GM19023 (cell line): ENCODE measurements around the gene ADARB2.

ENCODE experiments used
- ATAC-seq: cut with Tn5 transposase; IDR thresholded peaks from one replicate; pipeline ENCODE4 v1.9.1; 2021; ENCODE audit warnings: mild to moderate bottlenecking, moderate library complexity; ENCODE audit not compliant: unreplicated experiment

Gene ADARB2

GRCh38 chr10:1687190-1687589 lies 50.1 kb downstream of the ADARB2 start:
- ATAC-seq, result no peak

DNA sequence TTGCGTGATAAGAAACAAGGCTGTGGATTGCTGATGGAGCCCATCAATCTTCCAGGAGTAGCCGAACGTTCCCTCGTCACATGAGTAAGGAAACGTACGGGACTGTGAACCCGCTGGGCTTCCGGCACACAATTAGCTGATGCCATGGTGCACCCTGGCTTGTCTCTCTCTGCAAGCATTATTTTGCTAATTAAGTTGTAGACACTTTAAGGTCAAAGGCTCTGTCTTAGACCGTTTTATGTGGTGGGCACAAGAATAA lies 50.9 kb downstream of the ADARB2 start:
- ATAC-seq, result no peak

- ATAC-seq, result no peak
Measured at GRCh38 chr10:1685699-1686490, 51.4 kb downstream of the ADARB2 start.

- no peak for ATAC-seq
Measured at GRCh38 chr10:1684991-1685390, 52.3 kb downstream of the ADARB2 start.

GRCh38 chr10:1683649-1684048 lies 53.7 kb downstream of the ADARB2 start:
- no peak for ATAC-seq

DNA sequence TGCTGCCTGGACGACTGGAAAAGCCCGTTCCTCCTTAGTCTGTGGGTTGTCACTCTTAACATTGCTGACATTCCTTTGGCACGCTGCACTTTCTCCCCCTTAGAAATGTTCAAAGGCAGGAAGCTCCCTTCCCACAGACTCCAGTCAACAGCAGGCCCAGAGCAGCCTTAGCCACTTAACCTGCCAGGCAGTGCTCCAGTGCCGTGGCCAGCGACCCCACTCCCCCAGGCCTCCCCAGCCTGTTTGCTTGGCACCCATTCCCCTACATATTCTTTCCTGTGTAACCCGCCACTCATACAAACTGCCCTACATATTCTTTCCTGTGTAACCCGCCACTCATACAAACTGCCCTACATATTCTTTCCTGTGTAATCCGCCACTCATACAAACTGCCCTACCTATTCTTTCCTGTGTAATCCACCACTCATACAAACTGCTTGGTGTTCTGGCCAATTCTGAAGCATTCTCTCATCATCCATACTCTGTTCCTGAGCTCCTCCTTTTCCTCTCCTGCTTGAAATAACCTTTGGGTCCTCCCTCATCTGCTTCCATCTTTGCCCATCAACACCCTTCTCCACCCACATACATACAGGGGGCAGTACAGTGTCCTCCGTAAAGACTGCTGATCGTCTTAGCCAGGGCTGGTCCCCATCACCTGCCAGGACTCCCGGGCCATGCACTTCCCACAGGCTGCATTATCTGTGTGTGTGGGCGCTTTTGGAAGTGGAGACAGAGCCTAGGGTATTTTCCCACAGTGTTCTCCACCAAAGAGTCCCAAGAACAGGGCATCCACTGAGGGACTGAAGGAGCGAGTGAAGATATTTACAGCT lies 57.3 kb downstream of the ADARB2 start:
- ATAC-seq, result no peak

DNA sequence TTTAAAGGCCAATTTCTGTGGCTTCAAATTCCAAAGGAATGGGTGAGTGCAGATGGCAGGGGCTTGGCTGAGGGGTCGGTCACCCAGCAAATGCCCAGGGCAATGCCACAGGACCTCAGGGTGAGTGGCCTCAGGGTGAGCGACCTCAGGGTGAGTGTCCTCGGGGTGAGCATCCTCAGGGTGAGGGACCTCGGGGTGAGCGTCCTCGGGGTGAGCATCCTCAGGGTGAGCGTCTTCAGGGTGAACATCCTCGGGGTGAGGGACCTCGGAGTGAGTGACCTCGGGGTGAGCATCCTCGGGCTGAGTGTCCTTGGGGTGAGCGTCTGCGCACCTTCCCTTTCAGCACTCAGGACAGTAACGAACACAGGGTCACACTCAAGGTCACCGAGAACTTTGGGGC lies 59.2 kb downstream of the ADARB2 start:
- ATAC-seq, result no peak

DNA sequence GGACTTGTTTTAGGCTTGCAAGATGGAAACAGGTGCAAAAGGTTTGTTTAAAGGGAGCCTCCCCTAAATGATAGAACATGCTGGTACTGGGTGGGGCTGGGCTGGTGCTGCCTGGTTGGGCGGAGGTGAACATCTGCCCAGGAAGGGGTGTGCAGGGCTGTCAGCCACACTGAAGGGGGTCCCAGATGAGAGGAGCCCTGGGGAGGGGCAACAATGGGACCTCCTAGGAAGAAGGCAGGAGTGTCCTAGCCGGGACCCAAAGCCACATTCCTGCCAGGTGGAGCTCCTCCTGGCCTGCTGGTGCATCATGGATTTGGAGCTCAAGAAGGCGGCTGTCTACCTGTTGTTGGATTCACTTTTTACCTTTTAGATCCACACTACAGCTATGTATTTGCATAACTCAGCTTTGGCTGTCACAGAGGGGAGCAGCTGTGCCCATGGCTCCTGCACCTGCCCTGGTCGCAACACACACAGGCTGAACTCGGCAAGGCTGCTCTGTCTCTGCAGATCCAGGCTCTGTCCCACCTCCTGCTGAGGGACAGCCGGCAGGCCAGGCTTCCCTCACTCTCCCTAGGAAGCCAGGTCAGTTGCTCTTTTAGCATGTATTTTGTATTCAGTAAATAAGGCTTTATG lies 59.9 kb downstream of the ADARB2 start:
- ATAC-seq, result no peak

DNA sequence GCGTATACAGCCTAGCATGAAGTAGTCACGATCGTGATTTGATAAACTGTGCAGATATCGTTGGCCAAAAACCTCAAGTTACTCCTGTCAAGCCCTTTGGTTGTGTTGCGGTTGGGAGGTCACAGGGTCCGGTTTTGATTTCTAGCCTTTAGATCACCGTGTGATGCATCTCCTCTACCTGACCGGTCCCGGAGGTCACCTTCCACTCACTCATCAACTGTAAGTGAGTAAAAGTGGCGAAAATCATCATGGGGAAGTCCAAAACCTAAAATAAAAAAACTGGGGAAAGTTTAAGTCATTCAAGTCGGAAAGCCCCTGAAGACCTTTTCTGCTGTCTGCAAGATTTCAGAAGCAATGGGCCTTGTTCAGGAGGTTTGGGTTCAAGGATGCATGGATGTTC lies 62.8 kb downstream of the ADARB2 start:
- ATAC-seq, result peak; percentile 56

DNA sequence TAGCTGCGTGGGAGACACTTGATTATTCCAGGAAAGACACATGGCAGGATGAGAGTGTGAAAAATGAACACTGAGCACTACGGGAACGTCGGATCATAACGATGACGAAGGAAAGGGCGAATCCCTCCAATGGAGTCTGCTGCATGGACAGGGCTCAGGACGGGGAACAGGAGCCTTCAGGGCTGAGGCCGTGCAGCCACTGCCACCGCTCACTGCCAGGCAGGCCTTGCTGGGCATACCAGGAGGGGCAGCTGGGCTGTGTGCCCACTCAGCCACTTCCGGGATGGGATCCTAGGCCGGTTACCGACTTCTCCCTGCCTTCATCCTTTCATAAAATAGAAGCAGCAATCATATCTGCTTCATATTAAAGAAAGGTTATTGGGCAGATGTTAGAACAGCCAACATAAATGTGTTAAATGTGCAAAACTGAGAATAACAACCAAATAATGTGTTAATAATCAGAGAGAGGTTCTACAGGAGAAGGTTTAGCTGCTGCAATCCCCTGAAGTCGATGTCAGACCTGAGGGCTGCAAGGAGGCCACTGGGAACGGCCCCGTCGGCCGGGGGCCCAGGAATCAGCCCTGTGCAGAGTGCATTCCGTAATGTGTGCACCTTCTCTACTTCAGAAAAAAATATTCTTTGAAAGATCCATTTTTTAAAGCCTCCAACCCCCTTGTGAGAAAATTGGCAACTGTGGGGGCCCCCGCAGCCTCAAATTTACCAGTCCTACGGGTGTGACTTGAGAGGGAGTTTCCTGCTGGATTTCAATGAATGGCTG lies 63.6 kb downstream of the ADARB2 start:
- ATAC-seq, result no peak

DNA sequence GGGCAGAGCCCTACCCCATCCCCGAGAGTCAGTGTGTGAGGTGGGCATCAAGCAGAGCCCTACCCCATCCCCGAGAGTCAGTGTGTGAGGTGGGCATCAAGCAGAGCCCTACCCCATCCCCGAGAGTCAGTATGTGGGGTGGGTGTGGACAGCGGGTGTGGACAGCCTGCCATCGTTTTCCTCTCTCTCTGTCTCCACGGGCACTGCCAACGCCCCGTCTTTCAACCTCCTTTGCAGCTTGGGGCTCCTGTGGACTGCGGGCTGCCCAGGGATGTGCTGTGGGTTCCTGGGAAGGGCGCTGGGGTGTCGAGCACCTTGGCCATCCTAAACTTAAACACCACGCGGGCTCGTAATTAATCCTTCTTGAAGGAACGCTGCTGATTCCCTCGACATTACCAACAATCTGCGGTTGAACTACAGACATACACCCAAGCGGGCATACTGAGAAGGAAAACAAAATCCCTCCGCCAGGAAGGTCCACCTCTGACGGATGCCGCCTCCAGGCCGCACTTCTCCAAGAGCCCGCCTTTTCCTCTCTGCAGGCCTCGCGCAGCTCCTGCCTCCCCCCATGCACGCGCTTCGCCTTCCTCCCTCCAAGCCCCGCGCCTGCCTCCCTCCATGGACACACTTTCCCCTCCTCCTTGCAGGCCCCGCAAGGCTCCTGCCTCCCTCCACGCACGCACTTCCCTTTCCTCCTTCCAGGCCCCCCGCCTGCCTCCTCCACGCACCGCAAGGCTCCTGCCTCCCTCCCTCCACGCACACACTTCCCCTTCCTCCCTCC lies 65.1 kb downstream of the ADARB2 start:
- no peak for ATAC-seq

GRCh38 chr10:1671366-1672000 lies 65.8 kb downstream of the ADARB2 start:
- ATAC-seq, result no peak

DNA sequence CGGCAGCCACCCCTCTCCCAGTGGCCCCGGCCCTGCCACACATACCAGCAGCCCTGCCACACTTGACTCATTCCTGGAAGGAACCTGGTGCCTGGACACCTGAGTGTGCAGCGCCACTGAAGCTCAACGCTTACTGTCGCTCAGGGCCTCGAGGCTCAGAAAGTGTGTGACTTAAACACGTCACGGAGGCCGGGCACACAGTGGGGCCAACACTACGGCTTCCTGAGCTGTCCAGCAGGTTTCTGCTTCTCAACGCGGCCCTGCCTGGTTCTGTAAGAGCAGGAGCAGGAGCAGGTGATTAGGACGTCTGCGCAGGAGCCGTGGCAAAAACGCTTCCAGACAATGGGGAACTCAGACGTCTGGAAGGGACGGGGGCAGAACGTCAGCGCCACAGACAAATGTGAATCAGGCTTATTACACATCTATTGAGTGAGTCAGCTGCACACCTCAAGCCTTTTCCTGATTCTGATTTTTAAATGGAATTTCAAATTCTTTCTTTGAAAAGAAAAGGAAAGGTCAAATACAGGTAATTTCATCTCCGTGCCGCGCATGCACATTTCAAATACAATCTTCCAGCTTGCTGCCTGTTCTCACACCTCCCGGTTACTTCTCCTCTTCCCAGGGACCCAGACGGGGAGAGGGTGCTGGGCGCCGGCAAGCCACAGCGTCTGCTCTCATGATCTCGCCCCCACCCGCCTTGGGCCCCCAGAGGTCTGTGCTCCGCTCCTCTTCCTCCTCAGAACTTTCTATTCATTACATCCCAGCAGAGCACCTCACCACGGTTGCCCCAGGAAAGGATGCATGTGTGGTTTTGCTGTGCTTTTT lies 66.6 kb downstream of the ADARB2 start:
- no peak for ATAC-seq

GRCh38 chr10:1669433-1669832 lies 67.9 kb downstream of the ADARB2 start:
- ATAC-seq, result no peak

GRCh38 chr10:1668399-1668798 lies 68.9 kb downstream of the ADARB2 start:
- ATAC-seq, result no peak

DNA sequence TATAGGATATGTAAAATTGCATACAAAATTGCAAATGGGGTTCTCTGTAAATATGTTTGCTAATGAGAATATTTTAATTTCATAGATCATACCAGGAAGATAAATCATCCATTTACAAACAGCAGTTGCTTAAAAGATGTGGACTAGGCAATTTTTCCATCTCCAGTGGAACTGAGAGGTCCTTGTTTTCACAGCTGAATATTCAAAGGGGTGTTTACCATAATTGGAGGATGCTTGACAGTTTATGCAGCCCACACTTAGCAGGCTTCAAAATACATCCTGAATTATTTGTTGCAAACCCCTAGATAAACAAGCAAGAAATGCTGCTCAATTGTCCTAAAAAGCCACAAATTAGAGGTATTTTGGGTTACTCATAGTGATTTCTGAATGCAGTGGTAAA lies 69.9 kb downstream of the ADARB2 start:
- ATAC-seq, result no peak

DNA sequence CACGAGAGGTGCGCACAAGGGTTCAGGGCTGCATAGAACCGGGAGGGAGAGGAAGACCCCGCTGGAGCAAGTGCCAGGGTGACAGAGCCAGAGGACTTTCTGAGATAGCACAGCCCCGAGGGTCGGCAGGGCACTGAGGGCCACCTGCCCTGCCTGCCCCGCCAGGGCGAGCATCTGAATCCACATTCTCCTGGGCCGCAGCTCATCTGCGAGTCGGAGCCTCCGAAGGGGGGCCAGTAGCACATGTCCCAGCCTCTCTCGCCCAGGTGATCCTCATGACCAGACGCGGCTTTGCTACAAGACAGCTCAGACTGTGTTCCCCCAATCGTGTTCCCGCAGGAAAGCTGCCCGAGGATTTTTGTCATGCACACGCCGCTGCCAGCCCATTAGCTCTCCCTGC lies 71.2 kb downstream of the ADARB2 start:
- ATAC-seq, result no peak

GRCh38 chr10:1665681-1666080 lies 71.6 kb downstream of the ADARB2 start:
- no peak for ATAC-seq

- ATAC-seq, result no peak
Measured at GRCh38 chr10:1665021-1665661, 72.2 kb downstream of the ADARB2 start.
